Muscle of leg (tissue), 11 donors: ENCODE measurements around the gene MAGOH. TPM values are rescaled to one million over a fixed set of nuclear protein-coding genes. Genes with fewer than 3 reads are reported as not detected.

Experiments
- DNase-seq: peaks from one replicate; pipeline ENCODE4 v3.0.0; 2013
- H3K27ac ChIP-seq: one replicate; pipeline ENCODE4 v1.5.1; 2013; ENCODE audit warnings: mild to moderate bottlenecking, low read length, control low read depth
- H3K27me3 ChIP-seq: one replicate; pipeline ENCODE4 v1.6.1; 2013; ENCODE audit warnings: low read length; ENCODE audit not compliant: control insufficient read depth, insufficient read depth
- H3K36me3 ChIP-seq: one replicate; pipeline ENCODE4 v1.6.1; 2013; ENCODE audit warnings: low read length; ENCODE audit not compliant: control insufficient read depth, insufficient read depth
- H3K4me1 ChIP-seq: one replicate; pipeline ENCODE4 v1.6.1; 2013; ENCODE audit warnings: low read length; ENCODE audit not compliant: control insufficient read depth, insufficient read depth
- H3K4me3 ChIP-seq: one replicate; pipeline ENCODE4 v1.5.1; 2013; ENCODE audit warnings: low read length, control low read depth
- H3K9me3 ChIP-seq: replicated peaks from 2 replicates; pipeline ENCODE4 v1.6.1; 2013; ENCODE audit warnings: low read depth, low read length; ENCODE audit not compliant: control insufficient read depth
- WGBS: methylation state at CpG from one replicate; pipeline ENCODE4 v1.1.5; 2013; ENCODE audit warnings: missing lambda C conversion rate; ENCODE audit not compliant: insufficient coverage; 5-methylcytosine and 5-hydroxymethylcytosine counted together
- polyA plus RNA-seq, 8 donors: library from polyadenylated mRNA; unstranded; fragments of 120-200 nt; gene quantifications; one replicate each; pipeline versions ENCODE4 v1.2.1 to v1.2.3, GENCODE V29; 2013; ENCODE audit warnings: inconsistent platforms in 1 of 8, low replicate concordance in 1 of 8; ENCODE audit not compliant: insufficient read length in 8 of 8, insufficient read depth in 1 of 8
- total RNA-seq: library from RNA; stranded (reverse); fragments of 120-200 nt; gene quantifications from one replicate; pipeline ENCODE4 v1.2.4, GENCODE V29; 2013

The MAGOH gene
- total and polyA plus RNA-seq, 9 donors, result 26.4 to 65.2 (median 50.1) TPM

GRCh38 chr1:53242381-53242780, 4.1 kb upstream of the MAGOH start:
- H3K9me3 ChIP-seq, result no peaks in the 10 kb centered on the region
- no peaks in the 10 kb centered on the region for H3K27me3 ChIP-seq
- H3K4me3 ChIP-seq, result no peak overlapping the region
- DNase-seq, result no peak
- H3K4me1 ChIP-seq, result peaks cover 9% of the 10 kb centered on the region
- H3K36me3 ChIP-seq, result no peaks in the 10 kb centered on the region
- no peak overlapping the region for H3K27ac ChIP-seq
- WGBS, result no CpG with 5 or more reads among the region's 4 CpGs

DNA sequence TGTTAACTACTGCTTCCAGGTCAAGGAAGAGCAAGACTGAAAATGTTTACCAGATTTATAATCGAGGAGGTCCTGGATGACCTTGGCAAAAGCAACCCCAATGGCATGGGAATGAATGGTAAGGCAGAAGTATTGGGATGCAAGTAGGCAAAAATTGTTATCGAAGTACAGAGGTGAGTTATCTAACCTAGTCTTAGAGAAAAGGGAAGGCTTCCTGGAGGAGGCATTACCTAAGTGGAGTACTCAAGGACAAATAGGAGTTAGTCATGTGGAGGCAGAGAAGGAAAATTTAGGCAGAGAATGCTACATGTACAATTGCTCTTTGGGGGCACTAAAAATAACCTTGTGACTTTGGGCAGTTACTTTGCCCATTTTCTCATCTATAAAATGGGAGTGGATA, 3.5 kb upstream of the MAGOH start:
- Histone ChIP-seq H3K27ac (no peak overlapping the region), H3K4me3 (no peak overlapping the region), H3K36me3 (no peaks in the 10 kb centered on the region), H3K9me3 (no peaks in the 10 kb centered on the region), H3K4me1 (peaks cover 14% of the 10 kb centered on the region), H3K27me3 (no peaks in the 10 kb centered on the region)
- no peak for DNase-seq
- WGBS, result 93% methylated on average over 2 of the region's 2 CpGs

GRCh38 chr1:53237638-53238037, 680 bp downstream of the MAGOH start:
- H3K27ac ChIP-seq, result no peak overlapping the region
- H3K9me3 ChIP-seq, result no peaks in the 10 kb centered on the region
- H3K27me3 ChIP-seq, result no peaks in the 10 kb centered on the region
- no peak for DNase-seq
- H3K4me1 ChIP-seq, result peaks cover 14% of the 10 kb centered on the region
- 47% methylated on average over 3 of the region's 8 CpGs for WGBS
- peak overlapping the region; percentile 93 for H3K4me3 ChIP-seq
- peaks cover 29% of the 10 kb centered on the region for H3K36me3 ChIP-seq

DNA sequence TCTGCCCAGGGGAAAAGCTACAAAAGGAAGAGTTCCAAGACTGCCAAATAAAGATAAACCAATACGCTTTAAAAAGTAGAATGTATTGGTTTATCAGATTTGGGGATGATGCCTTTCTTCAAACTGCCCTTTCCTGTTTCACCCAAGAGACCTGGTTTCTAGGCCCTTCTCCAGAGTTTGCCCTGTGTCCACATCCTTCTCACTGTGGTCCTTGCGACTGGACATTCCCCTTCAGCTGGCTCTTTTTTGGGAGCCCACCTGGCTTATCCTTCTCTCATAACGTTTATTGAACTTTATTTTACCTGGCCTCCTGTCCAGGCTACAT, 17.4 kb downstream of the MAGOH start:
- H3K27ac ChIP-seq, result peak overlapping the region; percentile 84
- peaks cover 15% of the 10 kb centered on the region for H3K4me1 ChIP-seq
- peak overlapping the region; percentile 82 for H3K4me3 ChIP-seq
- H3K27me3 ChIP-seq, result no peaks in the 10 kb centered on the region
- no peak for DNase-seq
- WGBS, result 32% methylated on average over 2 of the region's 3 CpGs
- no peaks in the 10 kb centered on the region for H3K9me3 ChIP-seq
- peaks cover 25% of the 10 kb centered on the region for H3K36me3 ChIP-seq

- peaks cover 15% of the 10 kb centered on the region for H3K4me1 ChIP-seq
- H3K4me3 ChIP-seq, result peak within 1 kb of the TSS; percentile 82
- peak; percentile 97 for DNase-seq
- no peaks in the 10 kb centered on the region for H3K27me3 ChIP-seq
- peaks cover 29% of the 10 kb centered on the region for H3K36me3 ChIP-seq
- H3K27ac ChIP-seq, result peak within 1 kb of the TSS; percentile 95
- under 1% methylated on average over 60 of the region's 61 CpGs for WGBS
- H3K9me3 ChIP-seq, result no peaks in the 10 kb centered on the region
These were observed 18.0 kb downstream of the MAGOH start, which contains the start of gene CZIB for GRCh38 chr1:53220171-53220961. Gene CZIB, minus strand, starts transcription at chr1:53220634. Its CDS starts 59 bp downstream, at chr1:53220575.

DNA sequence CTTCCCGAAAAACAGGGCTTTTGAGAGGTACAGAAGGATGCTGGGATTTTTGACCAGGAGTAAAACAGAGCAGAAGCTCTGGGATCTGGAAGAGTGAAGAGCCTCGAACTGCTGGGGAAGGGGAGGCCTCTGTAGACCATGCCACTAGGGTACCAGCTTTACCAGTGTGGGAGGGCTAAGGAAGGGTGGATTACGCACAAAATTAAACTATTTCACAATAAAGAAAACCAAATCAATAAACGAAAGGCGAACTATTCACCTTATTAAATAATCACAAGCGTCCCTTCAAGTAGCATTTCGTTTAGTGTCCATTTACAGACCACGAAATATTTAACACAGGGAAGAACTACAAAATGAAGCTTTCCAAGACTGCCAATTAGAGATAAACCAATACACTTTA, 18.6 kb downstream of the MAGOH start:
- DNase-seq, result no peak
- no peaks in the 10 kb centered on the region for H3K9me3 ChIP-seq
- H3K36me3 ChIP-seq, result peaks cover 34% of the 10 kb centered on the region
- no peaks in the 10 kb centered on the region for H3K27me3 ChIP-seq
- H3K4me3 ChIP-seq, result peak overlapping the region; percentile 82
- peaks cover 15% of the 10 kb centered on the region for H3K4me1 ChIP-seq
- H3K27ac ChIP-seq, result peak overlapping the region; percentile 95
- WGBS, result 29% methylated on average over 5 of the region's 8 CpGs

DNA sequence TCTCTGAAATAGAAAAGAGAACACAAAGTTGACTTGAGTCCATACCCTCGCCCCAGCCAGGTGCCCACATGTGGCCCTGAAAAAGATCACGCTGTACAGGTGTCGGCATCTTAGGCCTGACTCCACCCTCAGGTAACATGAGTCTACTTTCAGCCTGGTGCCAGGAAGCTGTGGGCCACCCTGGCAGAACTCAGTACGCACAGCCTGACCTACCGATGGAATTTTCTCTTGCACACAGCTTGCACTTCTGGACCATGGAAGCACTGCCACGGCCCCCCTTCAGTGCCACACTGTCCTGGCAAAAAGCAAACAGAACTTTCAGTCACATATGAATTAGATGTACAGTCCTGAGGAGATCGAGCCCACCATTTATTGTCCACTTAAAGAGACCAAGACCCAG, 20.1 kb downstream of the MAGOH start:
- Histone ChIP-seq H3K4me3 (no peak overlapping the region), H3K27me3 (no peaks in the 10 kb centered on the region), H3K4me1 (peaks cover 15% of the 10 kb centered on the region), H3K27ac (no peak overlapping the region), H3K36me3 (peaks cover 44% of the 10 kb centered on the region), H3K9me3 (no peaks in the 10 kb centered on the region)
- whole genome bisulfite sequencing, result 76% methylated on average over 6 of the region's 7 CpGs
- DNase-seq, result no peak

DNA sequence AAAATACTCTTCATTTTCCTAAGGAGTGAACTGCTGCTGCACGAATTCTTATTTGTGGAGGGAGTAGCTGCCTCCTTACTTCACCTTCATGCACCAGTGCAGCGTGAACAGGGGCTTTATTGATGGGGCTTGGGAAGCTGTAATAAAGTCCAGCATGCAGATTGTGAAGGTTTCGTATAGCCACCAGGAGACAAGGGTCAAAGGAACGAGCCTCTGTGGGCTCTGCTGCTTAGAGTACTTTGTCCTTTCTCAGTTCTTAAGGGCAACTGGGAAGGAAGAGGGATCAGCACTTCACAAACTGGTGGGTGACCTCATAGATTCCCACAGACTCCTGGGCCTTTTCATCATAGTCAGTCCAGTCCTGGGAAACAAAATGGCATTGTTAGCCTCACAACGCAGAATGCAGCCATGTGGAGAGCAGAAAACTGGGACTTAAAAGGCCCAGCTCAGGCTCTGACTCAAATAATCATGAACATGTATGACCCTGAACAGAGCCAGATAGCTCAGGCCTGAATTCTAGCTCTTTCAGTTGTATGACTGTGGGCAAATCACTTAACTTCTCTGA, 23.9 kb downstream of the MAGOH start:
- 92% methylated on average over 2 of the region's 5 CpGs for WGBS

GRCh38 chr1:53210954-53211353, 27.4 kb downstream of the MAGOH start:
- DNase-seq, result no peak
- Histone ChIP-seq H3K36me3 (peaks cover 59% of the 10 kb centered on the region), H3K4me3 (no peak overlapping the region), H3K27me3 (no peaks in the 10 kb centered on the region), H3K9me3 (peaks cover 5% of the 10 kb centered on the region), H3K27ac (no peak overlapping the region), H3K4me1 (no peaks in the 10 kb centered on the region)
- 94% methylated on average over 11 of the region's 11 CpGs for WGBS

More for the DNA sequence above, 23.9 kb downstream of the MAGOH start:
- no peak for DNase-seq
- H3K9me3 ChIP-seq, result no peaks in the 10 kb centered on the region
- peaks cover 72% of the 10 kb centered on the region for H3K36me3 ChIP-seq
- no peak overlapping the region for H3K4me3 ChIP-seq
- H3K4me1 ChIP-seq, result peaks cover 5% of the 10 kb centered on the region
- no peak overlapping the region for H3K27ac ChIP-seq
- H3K27me3 ChIP-seq, result no peaks in the 10 kb centered on the region

GRCh38 chr1:53210352-53210751, 28.0 kb downstream of the MAGOH start:
- H3K27me3 ChIP-seq, result no peaks in the 10 kb centered on the region
- no peak for DNase-seq
- WGBS, result 73% methylated on average over 3 of the region's 7 CpGs
- H3K4me3 ChIP-seq, result no peak overlapping the region
- peaks cover 57% of the 10 kb centered on the region for H3K36me3 ChIP-seq
- no peak overlapping the region for H3K27ac ChIP-seq
- H3K9me3 ChIP-seq, result peaks cover 7% of the 10 kb centered on the region
- H3K4me1 ChIP-seq, result no peaks in the 10 kb centered on the region
